Stimulated activated naive CD8-positive, alpha-beta T cell treated with anti-CD3 and anti-CD28 coated beads, Interleukin-15, Interleukin-2, amounts not matched to agents 100 ng/mL and 50 ng/mL, for 24 hours (primary cell): Measurements from ENCODE around the gene UBR4.
"Not testable (repeated sequence)": the region's sequence is repeated elsewhere in the genome, so short reads cannot be mapped to it uniquely, and the experiment has no call there.

ENCODE experiments used
- H3K27ac Mint-ChIP-seq: one replicate; pipeline ENCODE4 v1.8.0; 2021; ENCODE audit warnings: mild to moderate bottlenecking, mixed read lengths
- H3K27me3 Mint-ChIP-seq: one replicate; pipeline ENCODE4 v1.8.0; 2021; ENCODE audit warnings: mixed read lengths
- H3K36me3 Mint-ChIP-seq: one replicate; pipeline ENCODE4 v1.8.0; 2021; ENCODE audit warnings: low read depth, mixed read lengths
- H3K4me1 Mint-ChIP-seq: one replicate; pipeline ENCODE4 v1.8.0; 2021; ENCODE audit warnings: low read depth, mixed read lengths
- H3K4me3 Mint-ChIP-seq: one replicate; pipeline ENCODE4 v1.8.0; 2021; ENCODE audit warnings: mild to moderate bottlenecking, mixed read lengths
- H3K9me3 Mint-ChIP-seq: one replicate; pipeline ENCODE4 v1.8.0; 2021; ENCODE audit warnings: mixed read lengths

UBR4 gene

GRCh38 chr1:19229828-19230325, 19.8 kb upstream of the UBR4 start:
- H3K9me3 Mint-ChIP-seq = no peaks in the 10 kb centered on the region
- no peaks in the 10 kb centered on the region for H3K27me3 Mint-ChIP-seq
- H3K27ac Mint-ChIP-seq = peak overlapping the region; percentile 18
- H3K4me1 Mint-ChIP-seq = no peaks in the 10 kb centered on the region
- H3K4me3 Mint-ChIP-seq = no peak overlapping the region
- H3K36me3 Mint-ChIP-seq = peaks cover 81% of the 10 kb centered on the region

GRCh38 chr1:19229229-19229628, 19.2 kb upstream of the UBR4 start:
- Mint-ChIP-seq H3K27me3 (no peaks in the 10 kb centered on the region), H3K9me3 (no peaks in the 10 kb centered on the region), H3K4me3 (no peak overlapping the region), H3K36me3 (peaks cover 86% of the 10 kb centered on the region), H3K27ac (no peak overlapping the region), H3K4me1 (no peaks in the 10 kb centered on the region)

DNA sequence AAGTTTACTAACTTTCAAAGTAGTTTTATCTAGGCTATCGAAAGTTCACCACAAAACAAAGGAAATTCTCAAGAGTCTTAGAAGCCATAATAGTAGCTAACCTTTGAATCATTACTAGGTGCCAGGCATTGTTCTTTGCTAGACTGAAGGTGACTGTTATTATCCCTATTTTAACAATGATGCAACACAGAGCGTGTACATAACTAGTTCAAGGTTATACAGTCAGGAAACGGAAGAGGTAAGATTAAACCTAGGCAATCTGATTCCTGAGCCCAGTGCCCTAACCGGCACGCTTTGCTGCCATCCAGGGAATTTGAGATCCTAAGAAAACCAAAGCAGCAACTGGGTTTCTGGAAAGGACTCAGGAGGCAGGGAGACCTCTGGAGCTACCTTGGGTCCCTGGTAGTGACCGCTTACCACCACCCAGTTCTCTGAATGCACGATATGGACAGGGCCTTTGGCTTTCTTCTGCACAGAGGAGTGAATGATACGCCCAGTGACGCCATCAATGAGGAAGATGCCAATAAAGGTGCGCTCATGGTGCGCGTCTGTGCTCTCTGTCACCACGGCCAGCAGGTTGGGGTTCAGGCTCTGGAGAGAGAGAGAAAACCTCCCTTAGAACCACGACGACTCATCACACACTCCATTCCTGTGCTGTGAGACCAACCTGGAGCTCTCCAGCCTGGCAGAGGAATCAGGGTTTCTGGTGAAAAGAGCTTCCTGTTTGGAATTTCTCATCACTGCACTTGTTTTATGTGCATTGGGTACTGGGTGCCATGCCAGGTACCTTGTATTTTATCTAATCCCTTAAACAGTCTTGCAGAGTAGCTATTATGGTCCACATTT, 13.1 kb upstream of the UBR4 start:
- Mint-ChIP-seq H3K4me1 (peaks cover 14% of the 10 kb centered on the region), H3K36me3 (peaks cover 91% of the 10 kb centered on the region), H3K9me3 (no peaks in the 10 kb centered on the region), H3K27me3 (no peaks in the 10 kb centered on the region), H3K4me3 (no peak overlapping the region), H3K27ac (no peak overlapping the region)

DNA sequence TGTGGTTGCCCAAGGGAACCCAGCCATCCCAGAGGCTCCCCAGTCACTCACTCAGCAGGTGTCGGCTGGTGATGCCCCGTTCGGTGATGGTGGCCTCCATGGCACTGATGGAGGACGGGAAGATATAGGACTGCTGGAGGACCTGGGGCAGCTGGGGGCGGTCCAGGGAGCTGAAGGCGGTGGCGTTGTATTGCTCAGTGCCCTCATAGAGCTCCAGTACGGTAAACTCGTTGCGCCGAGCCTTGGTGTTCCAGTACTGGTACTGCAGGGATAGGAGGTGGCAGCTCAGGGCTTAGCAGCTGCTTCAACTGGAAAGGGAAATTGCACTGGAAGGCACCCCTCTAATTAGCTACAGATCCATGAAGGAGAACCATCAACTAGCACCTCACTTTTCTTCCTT, 12.5 kb upstream of the UBR4 start:
- H3K4me1 Mint-ChIP-seq = peaks cover 14% of the 10 kb centered on the region

DNA sequence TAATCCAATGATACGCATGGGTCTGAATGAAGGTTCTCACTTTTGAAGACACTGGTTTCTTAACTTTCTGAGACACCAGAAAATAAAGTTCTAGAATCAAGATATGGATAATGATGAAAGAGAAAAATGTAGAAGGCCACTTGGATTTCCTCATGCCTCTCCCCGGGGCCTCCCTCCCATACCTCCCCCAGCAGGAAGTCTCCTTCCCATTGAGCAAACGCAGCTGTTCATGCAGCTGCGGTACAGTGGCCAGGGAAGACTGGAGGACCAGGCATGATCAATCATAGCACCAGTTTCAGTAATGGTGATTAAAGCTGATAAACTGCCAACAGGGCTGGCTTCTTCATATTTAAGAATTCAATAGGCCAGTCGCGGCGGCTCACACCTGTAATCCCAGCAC, 10.9 kb upstream of the UBR4 start:
- H3K27ac Mint-ChIP-seq = peak overlapping the region; percentile 81
- peaks cover 85% of the 10 kb centered on the region for H3K36me3 Mint-ChIP-seq
- H3K4me1 Mint-ChIP-seq = peaks cover 17% of the 10 kb centered on the region
- H3K4me3 Mint-ChIP-seq = no peak overlapping the region
- H3K27me3 Mint-ChIP-seq = no peaks in the 10 kb centered on the region
- no peaks in the 10 kb centered on the region for H3K9me3 Mint-ChIP-seq

More for the DNA sequence above, 12.5 kb upstream of the UBR4 start:
- Mint-ChIP-seq H3K9me3 (no peaks in the 10 kb centered on the region), H3K36me3 (peaks cover 90% of the 10 kb centered on the region), H3K4me3 (no peak overlapping the region), H3K27ac (no peak overlapping the region), H3K27me3 (no peaks in the 10 kb centered on the region)

- Mint-ChIP-seq H3K27ac (peak overlapping the region; percentile 81), H3K27me3 (no peaks in the 10 kb centered on the region), H3K4me1 (peaks cover 19% of the 10 kb centered on the region), H3K4me3 (no peak overlapping the region), H3K9me3 (no peaks in the 10 kb centered on the region), H3K36me3 (peaks cover 81% of the 10 kb centered on the region)
These were observed 10.2 kb upstream of the UBR4 start for GRCh38 chr1:19220080-19220846.

GRCh38 chr1:19219451-19219850, 9.4 kb upstream of the UBR4 start:
- Mint-ChIP-seq H3K9me3 (no peaks in the 10 kb centered on the region), H3K4me3 (no peak overlapping the region), H3K4me1 (peaks cover 22% of the 10 kb centered on the region), H3K27ac (peak overlapping the region; percentile 81), H3K36me3 (peaks cover 77% of the 10 kb centered on the region), H3K27me3 (no peaks in the 10 kb centered on the region)

DNA sequence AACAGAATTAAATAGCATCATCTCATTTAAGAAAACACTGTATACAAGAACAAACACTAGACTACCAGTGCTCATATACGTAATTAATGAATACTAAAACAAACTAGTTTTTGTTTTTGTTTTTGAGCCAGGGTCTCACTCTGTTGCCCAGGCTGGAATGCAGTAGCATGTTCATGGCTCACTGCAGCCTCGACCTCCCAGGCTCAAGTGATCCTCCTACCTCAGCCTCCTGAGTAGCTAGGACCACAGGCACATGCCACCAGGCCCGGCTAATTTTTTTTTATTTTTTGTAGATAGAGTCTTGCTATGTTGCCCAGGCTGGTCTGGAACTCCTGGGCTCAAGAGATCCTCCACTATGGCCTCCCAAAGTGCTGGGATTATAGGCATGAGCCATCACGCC, 6.5 kb upstream of the UBR4 start:
- H3K27ac Mint-ChIP-seq = peak overlapping the region; percentile 62

DNA sequence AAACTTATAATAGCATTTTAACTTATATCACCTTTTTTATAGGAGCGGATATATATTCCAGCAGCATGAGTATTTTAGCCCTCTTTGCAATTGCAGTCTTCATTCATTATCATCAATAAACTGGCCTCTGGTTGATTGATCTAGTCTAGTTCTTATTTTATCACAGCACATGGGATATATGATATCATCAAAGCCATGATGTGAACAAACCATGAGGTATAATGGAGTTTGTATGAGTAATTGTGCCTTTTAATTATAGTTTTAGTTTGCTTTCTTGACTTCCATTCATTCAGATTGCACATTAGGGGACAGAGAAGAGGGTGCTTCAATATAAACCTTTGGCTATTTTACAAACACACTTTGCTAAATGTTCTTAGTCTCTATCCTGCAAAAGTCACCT, 3.5 kb upstream of the UBR4 start:
- peak overlapping the region; percentile 67 for H3K27ac Mint-ChIP-seq
- peaks cover 62% of the 10 kb centered on the region for H3K36me3 Mint-ChIP-seq
- H3K4me1 Mint-ChIP-seq = peaks cover 58% of the 10 kb centered on the region
- H3K9me3 Mint-ChIP-seq = no peaks in the 10 kb centered on the region
- peak overlapping the region; percentile 26 for H3K4me3 Mint-ChIP-seq
- no peaks in the 10 kb centered on the region for H3K27me3 Mint-ChIP-seq

More for the DNA sequence above, 6.5 kb upstream of the UBR4 start:
- peaks cover 76% of the 10 kb centered on the region for H3K36me3 Mint-ChIP-seq
- H3K4me1 Mint-ChIP-seq = peaks cover 51% of the 10 kb centered on the region
- H3K9me3 Mint-ChIP-seq, H3K27me3 Mint-ChIP-seq, H3K4me3 Mint-ChIP-seq: not testable (repeated sequence)

- Mint-ChIP-seq H3K4me3 (peak overlapping the region; percentile 94), H3K9me3 (no peaks in the 10 kb centered on the region), H3K4me1 (peaks cover 70% of the 10 kb centered on the region), H3K36me3 (peaks cover 62% of the 10 kb centered on the region), H3K27me3 (no peaks in the 10 kb centered on the region), H3K27ac (peak overlapping the region; percentile 87)
These were observed 2.1 kb upstream of the UBR4 start for GRCh38 chr1:19212167-19212566.

DNA sequence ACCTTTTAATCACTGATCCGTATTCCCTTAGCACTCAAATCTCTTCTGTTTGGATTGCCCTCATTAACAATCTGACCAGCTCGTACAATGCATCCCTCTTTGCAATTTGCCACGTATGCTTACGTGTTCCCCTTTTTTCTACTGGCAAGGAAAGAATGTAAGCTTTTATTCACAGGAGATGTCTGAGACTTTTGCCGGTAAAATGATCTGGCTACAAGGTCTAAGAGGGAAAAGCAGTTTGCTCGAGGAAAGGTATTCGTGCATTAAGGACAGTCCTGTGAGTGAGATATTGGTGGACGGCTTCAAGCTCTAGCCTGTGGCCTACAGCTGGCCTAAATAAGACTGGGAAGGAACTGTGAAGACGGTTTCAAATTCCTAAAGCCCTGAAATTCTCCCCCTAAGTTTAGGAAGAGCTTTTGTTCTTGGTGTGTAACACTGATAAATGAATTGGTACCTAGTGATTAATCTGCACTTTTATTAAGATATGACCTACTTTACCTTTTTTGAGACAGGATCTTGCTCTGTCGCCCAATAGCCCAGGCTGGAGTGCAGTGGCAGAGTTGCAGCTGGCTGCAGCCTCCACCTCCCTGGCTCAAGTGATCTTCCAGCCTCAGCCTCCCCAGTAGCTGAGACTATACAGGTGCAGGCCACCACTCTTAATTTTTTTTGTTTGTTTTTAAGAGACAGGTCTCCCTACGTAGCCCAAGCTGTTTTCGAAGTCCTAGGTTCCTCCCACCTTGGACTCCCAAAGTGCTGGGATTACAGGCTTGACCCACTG, 895 bp upstream of the UBR4 start:
- peaks cover 63% of the 10 kb centered on the region for H3K36me3 Mint-ChIP-seq
- H3K9me3 Mint-ChIP-seq = no peaks in the 10 kb centered on the region
- H3K4me3 Mint-ChIP-seq = peak overlapping the region; percentile 94
- H3K27ac Mint-ChIP-seq = peak overlapping the region; percentile 97
- H3K27me3 Mint-ChIP-seq = no peaks in the 10 kb centered on the region
- H3K4me1 Mint-ChIP-seq = peaks cover 80% of the 10 kb centered on the region

DNA sequence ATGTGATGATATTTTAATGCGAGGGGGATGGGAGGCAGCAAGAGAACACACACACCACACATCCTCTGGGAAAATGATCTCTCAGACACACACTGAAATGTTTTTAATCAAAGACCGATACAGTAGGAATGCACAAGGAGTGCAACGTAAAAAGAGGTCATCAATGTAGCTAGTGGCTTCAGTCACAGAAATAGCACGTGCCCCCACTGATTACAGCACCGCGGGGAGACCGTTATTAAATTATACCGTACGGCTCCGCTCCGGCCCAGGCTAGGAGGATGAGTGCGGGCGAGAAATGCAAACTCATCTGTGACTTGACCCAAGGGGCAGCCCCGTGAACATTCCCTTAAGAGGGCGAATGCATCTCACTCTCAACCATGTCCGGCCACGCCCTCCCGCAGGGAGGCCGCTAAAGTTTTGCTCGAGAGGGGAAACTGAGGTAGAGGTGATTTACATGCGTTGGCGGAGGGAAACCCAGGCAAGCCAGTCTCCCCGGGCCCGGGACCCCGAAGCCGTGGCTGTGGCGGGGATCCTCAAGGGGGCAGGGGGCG, 552 bp downstream of the UBR4 start:
- Mint-ChIP-seq H3K4me1 (peaks cover 90% of the 10 kb centered on the region), H3K27ac (peak overlapping the region; percentile 97), H3K27me3 (no peaks in the 10 kb centered on the region), H3K9me3 (no peaks in the 10 kb centered on the region), H3K4me3 (peak overlapping the region; percentile 94), H3K36me3 (peaks cover 61% of the 10 kb centered on the region)

DNA sequence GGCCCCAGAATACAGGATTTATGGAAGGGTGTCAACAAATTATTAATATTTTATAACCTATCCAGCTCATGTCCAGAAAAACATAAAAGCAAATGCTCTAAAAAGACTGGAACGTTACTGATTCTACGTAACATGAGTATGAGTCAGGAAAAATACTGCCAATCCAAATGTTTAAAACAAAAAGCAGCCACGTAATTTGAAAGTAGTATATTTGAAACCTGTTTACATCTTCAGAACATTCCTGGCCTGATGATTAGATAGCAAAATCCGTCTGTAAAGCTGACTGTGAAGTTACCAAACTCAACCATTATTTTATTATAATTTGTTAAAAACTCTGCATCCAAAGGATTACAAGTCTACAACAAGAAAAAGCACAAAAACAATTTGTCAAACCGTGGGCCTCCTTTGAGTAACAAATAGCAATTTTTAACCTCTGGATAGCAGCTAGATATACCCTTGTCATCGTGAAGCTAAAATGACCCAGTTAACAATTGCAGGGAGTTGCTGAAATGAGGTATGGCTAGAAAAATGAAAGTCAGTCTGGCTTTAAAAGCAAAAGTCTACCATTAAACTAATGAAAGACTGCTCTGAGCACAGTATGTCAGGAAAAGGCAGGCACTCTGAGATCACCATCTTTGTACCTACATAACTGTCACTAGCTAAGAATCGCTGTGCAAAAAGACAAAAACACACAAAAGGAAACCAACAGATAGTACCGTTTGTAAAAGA, 1.2 kb downstream of the UBR4 start:
- Mint-ChIP-seq H3K36me3 (peaks cover 56% of the 10 kb centered on the region), H3K4me3 (peak overlapping the region; percentile 94), H3K9me3 (no peaks in the 10 kb centered on the region), H3K27ac (peak overlapping the region; percentile 97), H3K4me1 (peaks cover 90% of the 10 kb centered on the region), H3K27me3 (no peaks in the 10 kb centered on the region)

DNA sequence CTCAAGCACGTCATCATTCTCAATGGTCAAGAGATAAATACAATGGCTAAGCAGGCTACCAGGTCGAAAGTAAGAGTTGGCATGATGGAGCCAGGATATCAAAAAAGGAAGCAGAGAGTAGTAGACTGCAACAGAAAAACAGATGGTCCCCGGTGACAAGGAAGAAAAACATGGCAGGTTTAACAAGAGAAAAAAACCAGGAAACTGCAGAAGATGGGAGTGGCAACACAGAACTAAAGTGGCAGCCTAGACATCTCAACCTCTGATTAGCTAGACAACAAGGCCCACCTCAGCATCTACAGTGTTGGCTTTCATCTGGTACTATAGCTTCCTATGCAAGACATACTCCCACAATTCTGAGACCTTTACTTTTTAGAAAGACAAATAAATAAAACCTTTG, 3.1 kb downstream of the UBR4 start:
- H3K36me3 Mint-ChIP-seq = peaks cover 46% of the 10 kb centered on the region
- H3K27me3 Mint-ChIP-seq = no peaks in the 10 kb centered on the region
- H3K9me3 Mint-ChIP-seq = no peaks in the 10 kb centered on the region
- peak overlapping the region; percentile 79 for H3K27ac Mint-ChIP-seq
- H3K4me3 Mint-ChIP-seq = peak overlapping the region; percentile 15
- peaks cover 90% of the 10 kb centered on the region for H3K4me1 Mint-ChIP-seq
